ENCODE measurements around the gene TMEM231. TPM values are rescaled to one million over a fixed set of nuclear protein-coding genes. Genes with fewer than 3 reads are reported as not detected.
"Not testable (repeated sequence)": the region's sequence is repeated elsewhere in the genome, so short reads cannot be mapped to it uniquely, and the experiment has no call there.

TMEM231 gene
- total and polyA plus RNA-seq, 2 of the 8 experiments (the other 6 are each of a cell fraction or from before 2014, with no cell fraction given), result 8.3 to 26.7 TPM

- DNase-seq (ENCODE audit: low read depth in 1 of 2, low spot score in 2 of 2) (peak in 1 of 2 experiments; percentile 70), FAIRE-seq (peak; percentile 69)
- not testable (repeated sequence) for H2AFZ ChIP-seq (ENCODE audit: low read length)
These were observed 39.7 kb downstream of the TMEM231 start for GRCh38 chr16:75516189-75516966.

More at GRCh38 chr16:75516189-75516966, 39.7 kb downstream of the TMEM231 start:
- H2BK20ac ChIP-seq (ENCODE audit: low read length); H2AK5ac ChIP-seq (ENCODE audit: low read depth, low read length); H2BK15ac ChIP-seq (ENCODE audit: low read length); H3K79me2 ChIP-seq (ENCODE audit: control insufficient read depth in 1 of 2, insufficient read depth in 2 of 2, low read length in 2 of 2); H3K23me2 ChIP-seq (ENCODE audit: low read depth, low read length); H3K36me3 ChIP-seq (ENCODE audit: control insufficient read depth in 2 of 4, insufficient read depth in 4 of 4, low read length in 3 of 4); H3K79me1 ChIP-seq (ENCODE audit: low read depth, low read length); H3K23ac ChIP-seq (ENCODE audit: insufficient read length); H3K27me3 ChIP-seq (replicated peaks in 1 of 4; ENCODE audit: control insufficient read depth in 3 of 4, extremely low read depth in 1 of 4, insufficient read depth in 3 of 4, low read length in 3 of 4); H3K4me1 ChIP-seq (replicated peaks in 1 of 4; ENCODE audit: control insufficient read depth in 3 of 4, insufficient read depth in 4 of 4, low read length in 3 of 4); H4K20me1 ChIP-seq (replicated peaks in 1 of 2; ENCODE audit: control insufficient read depth in 1 of 2, insufficient read depth in 2 of 2, low read length in 2 of 2); H3K14ac ChIP-seq (ENCODE audit: insufficient read length); H2BK120ac ChIP-seq (replicated peaks; ENCODE audit: low read depth, low read length); H4K91ac ChIP-seq (replicated peaks; ENCODE audit: insufficient read length, low read length); H3K9me3 ChIP-seq (ENCODE audit: insufficient read depth in 2 of 2, low read depth in 1 of 2, low read length in 1 of 2); H2BK12ac ChIP-seq (ENCODE audit: low read depth, low read length): not testable (repeated sequence)
- Histone ChIP-seq H3K18ac (ENCODE audit: extremely low read depth, low read length) (peak overlapping the region; percentile 94; the same call in 1 of the 2 replicates), H3K4ac (replicated peaks; ENCODE audit: insufficient read length, low read depth, low read length) (peak overlapping the region; percentile 53), H3K27ac (ENCODE audit: low read depth, low read length) (peak overlapping the region; percentile 59; the same call in 1 of the 2 replicates), H4K5ac (ENCODE audit: insufficient read length, low read depth, low read length) (peak overlapping the region; percentile 25), H2BK5ac (ENCODE audit: low read depth, low read length) (peak overlapping the region; percentile 84; the same call in 1 of the 2 replicates), H4K8ac (ENCODE audit: extremely low read depth, insufficient read depth, low read length) (peak overlapping the region; percentile 82), H3K56ac (replicated peaks; ENCODE audit: insufficient read length, low read depth, low read length) (peak overlapping the region; percentile 95), H3K4me2 (ENCODE audit: insufficient read depth in 1 of 2, low read depth in 2 of 2, low read length in 2 of 2) (peak overlapping the region; percentile 59 to 84), H3K9ac (replicated peaks in 1 of 4; ENCODE audit: extremely low read depth in 1 of 4, low read depth in 3 of 4, low read length in 3 of 4) (peak overlapping the region in 2 of 4 experiments; percentile 70 to 75; a peak in 4 of 7 replicates), H3K4me3 (ENCODE audit: extremely low read depth in 1 of 4, insufficient read depth in 2 of 4, low read depth in 3 of 4, low read length in 4 of 4) (peak overlapping the region; percentile 55 to 91 (median 79))
- ChIA-PET POLR2A (ENCODE audit: partially characterized antibody) (interaction anchor here (0.6 to 8.3 kb wide), 27 partner anchors 8 to 630 kb away, joined by 3 to 73 read pairs (median 4); partner anchors contain the start of genes ADAT1, CFDP1, CHST5 and CHST6), CTCF (ENCODE audit: partially characterized antibody) (interaction anchor here (0.6 to 13.8 kb wide), 36 partner anchors 7 to 822 kb away, joined by 3 to 203 read pairs (median 6); partner anchors contain the start of genes CHST5, CHST6, GABARAPL2 and TMEM170A)
- 8% methylated on average over 41 of the region's 42 CpGs; no CpG with 5 or more reads in 1 of the 2 experiments for WGBS, 2 experiments (ENCODE audit: extremely low coverage in 1 of 2, insufficient coverage in 1 of 2, insufficient read length in 1 of 2, insufficient replicate concordance in 2 of 2, low coverage in 1 of 2, low lambda C conversion rate in 2 of 2, missing lambda C conversion rate in 1 of 2)
- TF ChIP-seq SUZ12 (IDR thresholded peaks at IDR 0.05; ENCODE audit: low read length), result 0 out of 2 replicates have a peak, but pooled peaks have one; percentile 22
